HepG2 (cell line): ENCODE measurements around the gene DENND2A.

Experiments used
- CTCF ChIP-seq: sonication (generic); formaldehyde crosslinking; IDR thresholded peaks from 2 replicates; pipeline ENCODE4 v1.5.0; 2020; ENCODE audit warnings: mild to moderate bottlenecking, missing genetic modification reagents, moderate library complexity
- EHMT2 ChIP-seq: fragments of 200-600 bp; sonication (generic); IDR thresholded peaks from 2 replicates; pipeline ENCODE4 v1.7.0; 2017; ENCODE audit warnings: antibody characterized with exemption, low read depth, low read length, borderline replicate concordance
- EP300 ChIP-seq, 3 experiments: sonication (generic) in 1 of 3; formaldehyde crosslinking in 1 of 3; IDR thresholded peaks; 2 replicates each; pipeline versions ENCODE4 v1.5.1 to v1.6.1; 2011 to 2020; ENCODE audit warnings: low read depth in 2 of 3, low read length in 2 of 3, borderline replicate concordance in 1 of 3, improper control_type of control experiment in 1 of 3, mild to moderate bottlenecking in 1 of 3, missing genetic modification reagents in 1 of 3, moderate library complexity in 1 of 3
- ERF ChIP-seq: IDR thresholded peaks from 2 replicates; pipeline ENCODE4 v1.6.1; 2018; ENCODE audit warnings: missing biosample characterization, missing genetic modification reagents
- JUN ChIP-seq: sonication (generic); formaldehyde crosslinking; IDR thresholded peaks from 2 replicates; pipeline ENCODE4 v1.4.0; 2020; ENCODE audit warnings: mild to moderate bottlenecking, missing genetic modification reagents
- KDM5A ChIP-seq: fragments of 200-600 bp; sonication (generic); IDR thresholded peaks from 2 replicates; pipeline ENCODE4 v1.7.0; 2018; ENCODE audit warnings: antibody characterized with exemption, mild to moderate bottlenecking, low read length, borderline replicate concordance
- NR0B2 ChIP-seq: sonication (generic); formaldehyde crosslinking; IDR thresholded peaks from 2 replicates; pipeline ENCODE4 v1.4.0; 2020; ENCODE audit warnings: mild to moderate bottlenecking, missing genetic modification reagents
- SIN3A ChIP-seq: IDR thresholded peaks from 2 replicates; pipeline ENCODE4 v1.6.1; 2011; ENCODE audit warnings: low read depth, mild to moderate bottlenecking, control low read depth, low read length, borderline replicate concordance
- SIX4 ChIP-seq: sonication (generic); formaldehyde crosslinking; IDR thresholded peaks from 2 replicates; pipeline ENCODE4 v1.4.0; 2020; ENCODE audit warnings: missing genetic modification reagents
- TCF7L2 ChIP-seq: IDR thresholded peaks from 2 replicates; pipeline ENCODE4 v1.6.1; 2011; ENCODE audit warnings: mild to moderate bottlenecking, low read depth, low read length, moderate library complexity
- ZC3H4 ChIP-seq: sonication (generic); formaldehyde crosslinking; IDR thresholded peaks from 2 replicates; pipeline ENCODE4 v1.4.0; 2020; ENCODE audit warnings: missing genetic modification reagents, borderline replicate concordance
- ZNF512 ChIP-seq: sonication (generic); formaldehyde crosslinking; IDR thresholded peaks from 2 replicates; pipeline ENCODE4 v1.4.0; 2020; ENCODE audit warnings: mild to moderate bottlenecking, missing genetic modification reagents
- ZNF891 ChIP-seq: sonication (generic); formaldehyde crosslinking; IDR thresholded peaks from 2 replicates; pipeline ENCODE4 v1.5.0; 2020; ENCODE audit warnings: mild to moderate bottlenecking, missing genetic modification reagents

GRCh38 chr7:140685407-140686087 is 44.9 kb upstream of the DENND2A start:
- TF ChIP-seq EP300 (IDR thresholded peaks at IDR 0.05; ENCODE audit: low read depth in 2 of 2, low read length in 2 of 2): no peak
- no peak for TF ChIP-seq EP300 (CRISPR knock-in tag; IDR thresholded peaks at IDR 0.05; ENCODE audit: borderline replicate concordance)
- no peak for TF ChIP-seq TCF7L2
- TF ChIP-seq NR0B2 (CRISPR knock-in tag): no peak
- TF ChIP-seq EHMT2: no peak
- no peak for TF ChIP-seq ERF (CRISPR knock-in tag)
- no peak for TF ChIP-seq ZNF891 (CRISPR knock-in tag)
- no peak for TF ChIP-seq ZNF512
- no peak for TF ChIP-seq KDM5A
- TF ChIP-seq ZC3H4 (CRISPR knock-in tag): no peak
- no peak for TF ChIP-seq JUN (CRISPR knock-in tag)
- TF ChIP-seq CTCF: no peak
- no peak for TF ChIP-seq SIX4
- TF ChIP-seq SIN3A: no peak
